Parathyroid adenoma (tissue), 2 donors: ENCODE measurements around the gene FRRS1L.
A peak's percentile ranks its signal among the peaks of the same experiment; 100 is the strongest.

Experiments
- H2AFZ ChIP-seq: fragments of 300-600 bp; sonication (generic); one replicate; pipeline ENCODE4 v1.7.0; 2017; ENCODE audit warnings: antibody characterized with exemption, mild to moderate bottlenecking
- H3K27ac ChIP-seq: fragments of 300-600 bp; sonication (generic); one replicate; pipeline ENCODE4 v1.7.0; 2017
- H3K27me3 ChIP-seq: fragments of 300-600 bp; sonication (generic); one replicate; pipeline ENCODE4 v1.7.0; 2017; ENCODE audit warnings: low read length; ENCODE audit not compliant: control insufficient read depth, insufficient read depth
- H3K36me3 ChIP-seq: fragments of 300-600 bp; sonication (generic); one replicate; pipeline ENCODE4 v1.7.0; 2017; ENCODE audit warnings: low read length; ENCODE audit not compliant: control insufficient read depth, insufficient read depth
- H3K4me1 ChIP-seq: fragments of 300-600 bp; sonication (generic); one replicate; pipeline ENCODE4 v1.7.0; 2017; ENCODE audit warnings: control low read depth
- H3K4me2 ChIP-seq: fragments of 300-600 bp; sonication (generic); one replicate; pipeline ENCODE4 v1.7.0; 2017; ENCODE audit warnings: low read length
- H3K4me3 ChIP-seq: fragments of 300-600 bp; sonication (generic); one replicate; pipeline ENCODE4 v1.7.0; 2017; ENCODE audit warnings: low read depth, low read length
- H3K79me2 ChIP-seq: fragments of 300-600 bp; sonication (generic); one replicate; pipeline ENCODE4 v1.7.0; 2017; ENCODE audit warnings: control low read depth
- H3K9ac ChIP-seq: fragments of 300-600 bp; sonication (generic); one replicate; pipeline ENCODE4 v1.7.0; 2017; ENCODE audit warnings: mild to moderate bottlenecking
- H3K9me3 ChIP-seq: fragments of 300-600 bp; sonication (generic); one replicate; pipeline ENCODE4 v1.7.0; 2017; ENCODE audit warnings: low read length; ENCODE audit not compliant: control insufficient read depth
- CTCF ChIP-seq: fragments of 300-600 bp; sonication (generic); IDR thresholded peaks from one replicate; pipeline ENCODE4 v1.7.0; 2017; ENCODE audit warnings: antibody characterized with exemption, mild to moderate bottlenecking
- donor health status: primary hyperparathyroidism.

FRRS1L gene

DNA sequence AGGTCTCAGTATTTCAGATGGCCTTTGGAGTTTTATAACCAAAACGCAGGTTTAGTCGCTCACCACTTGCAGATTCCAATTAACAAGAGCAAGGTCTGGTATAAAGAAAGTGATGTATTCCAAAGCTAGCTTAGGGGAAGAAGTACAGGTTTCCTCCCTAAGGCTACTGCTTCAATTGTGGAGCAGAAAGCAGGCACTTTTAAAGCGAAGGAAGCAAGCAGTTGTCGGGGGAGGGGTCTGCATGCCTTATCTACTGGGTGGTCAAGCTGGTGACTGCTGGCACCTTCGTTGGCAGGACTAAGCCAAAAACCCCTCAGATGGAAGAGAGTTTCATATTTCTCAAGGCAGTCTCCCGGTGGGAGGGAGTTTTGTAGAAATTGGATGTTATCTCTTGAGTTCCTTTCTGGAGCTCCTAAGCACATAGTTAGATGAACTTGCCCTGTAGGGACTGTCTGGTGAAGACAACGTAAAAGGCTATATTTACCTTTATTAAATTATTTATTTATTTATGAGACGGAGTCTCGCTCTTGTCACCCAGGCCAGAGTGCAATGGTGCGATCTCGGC, 45.7 kb downstream of the FRRS1L start:
- H3K27ac ChIP-seq, result no peak overlapping the region
- H3K36me3 ChIP-seq, result no peaks in the 10 kb centered on the region
- no peaks in the 10 kb centered on the region for H3K4me1 ChIP-seq
- no peak overlapping the region for H3K9ac ChIP-seq
- H3K79me2 ChIP-seq, result peaks cover 20% of the 10 kb centered on the region
- no peaks in the 10 kb centered on the region for H3K9me3 ChIP-seq
- H3K4me3 ChIP-seq, result no peak overlapping the region
- no peak overlapping the region for H3K4me2 ChIP-seq
- no peaks in the 10 kb centered on the region for H3K27me3 ChIP-seq
- no peak for TF ChIP-seq CTCF
- no peak overlapping the region for H2AFZ ChIP-seq

DNA sequence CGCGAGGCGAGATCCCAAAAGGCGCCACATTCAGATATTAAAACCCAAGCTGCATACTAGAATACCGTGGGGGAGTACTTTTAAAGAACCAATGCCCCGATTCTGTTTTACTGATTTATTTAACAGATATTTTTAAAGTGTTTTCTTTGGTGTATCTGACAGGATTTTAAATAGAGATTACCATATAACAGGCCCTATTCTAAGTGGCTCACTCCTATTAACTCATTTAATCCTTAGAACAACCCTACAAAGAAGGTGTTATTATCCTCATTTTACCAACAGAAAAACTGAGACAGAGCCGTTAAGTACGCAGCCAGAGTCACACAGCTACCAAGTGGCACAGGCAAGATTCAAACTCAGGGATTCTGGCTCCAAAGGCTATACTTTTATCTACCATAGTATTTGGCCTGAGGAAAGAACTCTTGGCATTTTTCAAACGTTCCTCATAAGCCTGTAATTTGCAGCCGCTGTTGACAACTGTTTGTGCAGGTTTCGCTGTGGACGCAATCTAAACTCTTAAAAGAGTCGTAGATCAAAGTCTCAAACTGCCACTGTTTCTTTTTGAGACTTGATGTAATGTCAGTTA, 46.8 kb downstream of the FRRS1L start:
- no peak overlapping the region for H3K4me2 ChIP-seq
- no peaks in the 10 kb centered on the region for H3K9me3 ChIP-seq
- peaks cover 23% of the 10 kb centered on the region for H3K79me2 ChIP-seq
- no peak overlapping the region for H3K4me3 ChIP-seq
- H3K27ac ChIP-seq, result no peak overlapping the region
- H3K4me1 ChIP-seq, result no peaks in the 10 kb centered on the region
- TF ChIP-seq CTCF, result no peak
- H3K27me3 ChIP-seq, result no peaks in the 10 kb centered on the region
- no peak overlapping the region for H2AFZ ChIP-seq
- H3K36me3 ChIP-seq, result no peaks in the 10 kb centered on the region
- H3K9ac ChIP-seq, result no peak overlapping the region

GRCh38 chr9:109119439-109120203, 47.4 kb downstream of the FRRS1L start, which contains the start of gene TMEM245:
Gene TMEM245 (minus strand): TSS chr9:109119947. CDS start chr9:109119913, 34 bp downstream.
- Histone ChIP-seq H3K9ac (no peak within 1 kb of the TSS), H3K4me1 (no peaks in the 10 kb centered on the region), H3K4me3 (peak within 1 kb of the TSS; percentile 76), H2AFZ (peak within 1 kb of the TSS; percentile 70), H3K27ac (no peak within 1 kb of the TSS), H3K27me3 (no peaks in the 10 kb centered on the region), H3K4me2 (peak within 1 kb of the TSS; percentile 92), H3K9me3 (no peaks in the 10 kb centered on the region), H3K79me2 (peaks cover 28% of the 10 kb centered on the region), H3K36me3 (no peaks in the 10 kb centered on the region)
- no peak for TF ChIP-seq CTCF

DNA sequence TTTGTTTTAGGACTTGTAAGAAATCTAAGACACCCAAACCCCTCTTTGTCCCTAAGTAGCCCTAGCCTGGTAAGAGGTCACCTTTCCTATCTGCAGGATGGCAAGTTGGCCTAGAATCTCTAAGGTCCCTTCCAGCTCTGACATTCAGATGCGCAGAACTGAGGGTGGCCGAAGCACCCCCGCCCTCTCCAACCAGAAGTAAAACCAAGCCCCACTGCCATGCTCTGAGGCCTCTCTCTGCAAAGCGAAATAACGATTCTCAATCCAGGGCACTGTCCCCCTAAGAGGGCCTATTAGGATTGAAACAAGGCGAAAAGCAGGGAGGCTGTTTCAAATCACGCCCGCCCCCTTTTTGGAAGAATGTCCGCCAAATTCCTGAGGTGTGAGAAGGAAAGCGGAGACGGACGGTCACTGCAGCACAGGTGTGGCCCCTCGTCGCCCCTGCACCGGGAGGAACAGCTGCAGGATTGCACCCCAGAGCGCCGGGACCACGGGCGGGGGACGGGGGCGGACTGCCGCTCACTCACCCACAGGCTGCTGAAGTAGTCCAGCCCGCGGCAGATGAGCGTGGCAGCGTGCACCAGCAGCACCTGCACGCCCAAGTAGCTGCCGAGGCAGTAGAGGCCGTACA, 48.1 kb downstream of the FRRS1L start:
- H3K4me1 ChIP-seq, result peaks cover 3% of the 10 kb centered on the region
- peaks cover 28% of the 10 kb centered on the region for H3K79me2 ChIP-seq
- no peaks in the 10 kb centered on the region for H3K9me3 ChIP-seq
- no peaks in the 10 kb centered on the region for H3K36me3 ChIP-seq
- no peaks in the 10 kb centered on the region for H3K27me3 ChIP-seq
- H3K9ac ChIP-seq, result no peak overlapping the region
- no peak for TF ChIP-seq CTCF
- H3K4me2 ChIP-seq, result peak overlapping the region; percentile 92
- peak overlapping the region; percentile 76 for H3K4me3 ChIP-seq
- peak overlapping the region; percentile 3 for H2AFZ ChIP-seq
- H3K27ac ChIP-seq, result no peak overlapping the region
